Measurements from ENCODE around the gene SLC2A1.
"Not testable (repeated sequence)": the region's sequence is repeated elsewhere in the genome, so short reads cannot be mapped to it uniquely, and the experiment has no call there.

SLC2A1 gene

DNA sequence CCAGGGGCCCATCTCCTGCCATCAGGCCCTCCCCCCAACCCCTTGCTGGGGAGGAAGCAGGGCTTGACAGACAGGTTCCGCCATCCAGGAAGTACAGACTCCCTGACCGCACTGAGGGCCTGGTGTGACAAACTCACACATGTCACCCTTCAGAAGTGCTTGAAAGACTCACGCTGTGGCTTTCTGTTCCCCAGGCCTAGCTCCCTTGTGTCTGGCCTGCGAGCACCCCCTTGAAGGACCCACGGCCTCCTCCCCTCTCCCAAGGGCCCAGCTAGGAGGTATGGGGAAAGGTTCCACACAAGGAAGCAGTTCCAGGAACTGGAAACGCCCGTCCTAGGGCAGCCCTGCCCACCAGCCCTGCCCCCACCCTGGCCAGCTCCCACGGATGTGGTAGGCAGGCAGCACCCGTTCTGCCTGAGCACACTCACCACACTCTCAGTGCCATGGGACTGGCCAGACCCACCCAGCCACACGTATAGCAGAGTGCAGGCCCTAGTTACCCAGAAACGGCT, 26.7 kb downstream of the SLC2A1 start:
- no peak for FAIRE-seq
- DNase-seq (ENCODE audit: insufficient read length, low spot score), result no peak

DNA sequence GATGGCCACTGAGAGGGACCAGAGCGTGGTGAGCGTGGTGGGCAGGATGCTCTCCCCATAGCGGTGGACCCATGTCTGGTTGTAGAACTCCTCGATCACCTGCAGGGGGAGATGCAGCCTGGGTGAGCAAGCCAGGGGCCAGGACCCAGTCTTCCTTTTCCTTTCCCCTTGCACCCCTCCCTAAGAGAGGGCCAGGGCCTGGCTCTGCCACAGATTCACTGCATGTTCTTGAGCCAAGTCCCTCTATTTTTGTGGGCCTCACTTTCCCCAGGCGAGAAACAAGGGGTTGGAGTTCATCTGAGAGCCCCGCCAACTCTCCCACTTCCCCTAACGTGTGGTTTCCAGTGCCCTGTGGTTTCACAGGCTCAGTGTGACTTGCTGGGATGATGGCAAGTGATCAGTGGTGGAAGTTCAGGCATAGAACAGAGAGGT, 27.5 kb downstream of the SLC2A1 start:
- FAIRE-seq, result no peak
- peak; percentile 51 for DNase-seq (ENCODE audit: insufficient read length, low spot score)

DNA sequence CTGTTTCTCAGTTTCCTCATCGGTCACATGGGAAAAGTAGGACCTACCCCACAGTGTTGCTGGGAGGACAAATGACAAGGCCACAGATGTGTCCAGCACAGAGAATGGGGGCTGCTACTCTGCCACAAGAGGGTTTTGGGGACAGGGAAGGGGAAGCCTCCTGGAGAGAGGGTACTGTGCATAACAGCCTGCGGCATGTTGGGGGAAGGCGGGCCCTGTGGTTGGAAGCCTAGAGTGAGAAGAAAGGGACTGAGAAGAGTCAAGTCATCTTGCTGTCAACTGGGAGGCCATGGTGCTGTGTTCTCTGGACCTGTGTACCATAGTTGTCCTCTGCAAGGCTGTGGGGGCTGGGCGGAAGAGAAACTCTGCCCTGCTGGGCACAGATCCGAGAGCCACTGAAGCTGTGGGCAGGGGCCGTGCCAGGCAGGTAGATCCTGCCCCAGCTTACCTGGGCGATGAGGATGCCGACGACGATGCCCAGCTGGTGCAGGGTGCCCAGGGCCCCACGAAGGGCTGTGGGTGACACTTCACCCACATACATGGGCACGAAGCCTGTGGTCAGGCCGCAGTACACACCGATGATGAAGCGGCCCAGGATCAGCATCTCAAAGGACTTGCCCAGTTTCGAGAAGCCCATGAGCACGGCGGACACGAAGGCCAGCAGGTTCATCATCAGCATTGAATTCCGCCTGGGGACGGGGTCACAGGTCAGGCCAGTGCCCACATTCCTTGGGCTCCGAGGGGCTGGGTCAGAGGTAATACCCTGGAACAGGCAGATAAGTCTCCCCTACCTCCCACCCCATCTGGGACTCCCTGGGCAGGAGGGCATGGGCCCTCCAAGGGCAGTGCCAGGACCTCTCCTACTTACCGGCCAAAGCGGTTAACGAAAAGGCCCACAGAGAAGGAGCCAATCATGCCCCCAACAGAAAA, 28.2 kb downstream of the SLC2A1 start:
- no peak for FAIRE-seq
- no peak for DNase-seq (ENCODE audit: insufficient read length, low spot score)

DNA sequence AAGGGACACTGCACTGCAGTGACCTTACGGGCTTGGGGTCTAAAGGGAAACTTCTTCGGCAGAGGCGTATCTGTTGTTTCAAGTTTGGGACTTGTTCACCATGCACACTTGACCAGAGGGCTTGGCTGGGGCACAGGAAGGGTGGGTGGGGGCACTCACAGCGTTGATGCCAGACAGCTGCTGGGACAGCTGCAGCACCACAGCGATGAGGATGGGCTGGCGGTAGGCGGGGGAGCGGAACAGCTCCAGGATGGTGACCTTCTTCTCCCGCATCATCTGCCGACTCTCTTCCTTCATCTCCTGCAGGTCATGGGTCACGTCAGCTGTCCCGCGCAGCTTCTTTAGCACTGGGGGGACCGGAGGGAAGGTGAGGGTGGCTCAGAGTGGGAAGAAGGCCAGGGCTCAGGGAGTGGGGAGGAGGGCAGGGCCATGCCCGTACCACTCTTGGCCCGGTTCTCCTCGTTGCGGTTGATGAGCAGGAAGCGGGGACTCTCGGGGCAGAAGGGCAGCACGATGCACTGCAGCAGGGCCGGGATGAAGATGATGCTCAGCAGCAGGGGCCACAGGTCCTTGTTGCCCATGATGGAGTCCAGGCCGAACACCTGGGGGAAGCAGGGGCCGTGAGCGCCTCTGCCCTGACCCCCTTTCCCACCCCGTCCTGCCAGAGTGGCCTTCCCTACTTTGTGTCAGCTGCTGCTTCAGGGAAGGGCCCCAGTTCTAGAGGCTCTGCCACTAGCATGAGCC, 29.1 kb downstream of the SLC2A1 start:
- no peak for DNase-seq (ENCODE audit: insufficient read length, low spot score)
- no peak for FAIRE-seq

DNA sequence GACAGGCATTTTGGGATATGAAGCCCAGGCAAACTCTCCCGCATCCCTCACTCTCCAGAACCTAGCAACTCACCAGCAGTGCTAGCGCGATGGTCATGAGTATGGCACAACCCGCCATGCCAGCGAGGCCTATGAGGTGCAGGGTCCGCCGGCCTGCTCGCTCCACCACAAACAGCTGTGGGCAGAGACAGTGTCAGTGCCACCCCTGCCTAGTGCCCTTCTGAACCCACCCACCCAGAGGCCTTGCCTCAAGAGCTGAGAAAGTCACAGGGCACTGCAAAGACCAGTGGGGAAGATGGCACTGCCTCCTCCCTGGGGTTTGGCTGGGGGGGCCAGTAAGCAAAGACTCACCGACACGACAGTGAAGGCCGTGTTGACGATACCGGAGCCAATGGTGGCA, 29.8 kb downstream of the SLC2A1 start:
- DNase-seq (ENCODE audit: insufficient read length, low spot score) (no peak), FAIRE-seq (no peak)

DNA sequence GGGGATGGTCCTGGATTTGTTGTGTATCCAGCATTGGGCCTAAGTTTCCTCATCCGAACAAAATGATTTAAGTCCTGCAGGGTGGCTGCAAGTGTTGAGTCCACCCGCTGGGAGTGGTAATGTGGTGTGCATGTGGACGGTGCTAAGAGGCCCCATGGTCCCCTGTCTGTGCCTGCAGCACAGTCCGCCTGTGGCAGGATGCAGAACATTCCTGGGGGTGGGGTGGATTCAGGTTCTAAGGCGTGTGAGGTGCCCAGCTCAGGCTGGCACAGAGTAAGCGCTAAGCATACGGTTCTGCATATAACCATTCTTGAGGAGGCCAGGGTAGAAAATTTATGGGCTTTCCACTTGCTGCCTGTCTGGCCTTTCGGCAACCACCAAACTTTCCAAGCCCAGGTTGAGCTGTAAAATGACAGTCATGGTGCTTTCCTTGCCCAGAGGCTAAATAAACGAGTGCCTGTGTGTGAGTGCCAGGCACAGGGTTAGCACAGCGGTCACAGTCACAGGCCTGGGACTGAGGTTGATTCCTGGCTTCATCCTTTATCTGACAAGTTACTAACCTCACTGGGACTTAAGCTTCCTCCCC, 30.7 kb downstream of the SLC2A1 start:
- DNase-seq (ENCODE audit: insufficient read length, low spot score), result no peak
- FAIRE-seq, result no peak

DNA sequence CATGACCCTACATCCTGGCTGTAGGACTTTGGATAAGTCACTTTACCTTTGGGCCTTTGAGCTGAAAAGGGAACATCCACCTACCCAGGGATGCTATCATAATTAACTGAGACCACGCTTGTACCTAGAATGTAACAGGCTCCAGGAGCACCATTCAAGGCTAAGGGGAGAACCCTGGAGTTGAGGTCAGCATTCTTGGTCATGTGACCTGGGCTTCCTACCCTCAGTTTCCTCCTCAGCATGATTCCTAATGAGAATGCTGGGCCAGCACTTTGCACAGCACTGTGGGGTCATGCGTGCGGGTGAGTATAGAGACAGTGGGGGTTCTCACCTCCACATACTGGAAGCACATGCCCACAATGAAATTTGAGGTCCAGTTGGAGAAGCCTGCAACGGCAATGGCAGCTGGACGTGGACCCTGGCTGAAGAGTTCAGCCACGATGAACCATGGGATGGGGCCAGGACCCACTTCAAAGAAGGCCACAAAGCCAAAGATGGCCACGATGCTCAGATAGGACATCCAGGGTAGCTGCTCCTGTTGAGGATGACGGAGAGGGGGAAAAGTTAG, 31.3 kb downstream of the SLC2A1 start:
- FAIRE-seq, result no peak
- DNase-seq (ENCODE audit: insufficient read length, low spot score), result no peak

DNA sequence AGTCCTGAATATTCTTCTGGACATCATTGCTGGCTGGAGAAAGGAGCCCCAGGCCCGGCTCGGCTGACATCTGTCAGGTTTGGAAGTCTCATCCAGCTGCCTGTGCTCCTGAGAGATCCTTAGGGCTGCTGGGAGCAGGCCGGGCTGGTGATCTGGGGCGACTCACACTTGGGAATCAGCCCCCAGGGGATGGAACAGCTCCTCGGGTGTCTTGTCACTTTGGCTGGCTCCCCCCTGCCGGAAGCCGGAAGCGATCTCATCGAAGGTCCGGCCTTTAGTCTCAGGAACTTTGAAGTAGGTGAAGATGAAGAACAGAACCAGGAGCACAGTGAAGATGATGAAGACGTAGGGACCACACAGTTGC, 31.8 kb downstream of the SLC2A1 start:
- DNase-seq (ENCODE audit: insufficient read length, low spot score) (no peak), FAIRE-seq (no peak)

DNA sequence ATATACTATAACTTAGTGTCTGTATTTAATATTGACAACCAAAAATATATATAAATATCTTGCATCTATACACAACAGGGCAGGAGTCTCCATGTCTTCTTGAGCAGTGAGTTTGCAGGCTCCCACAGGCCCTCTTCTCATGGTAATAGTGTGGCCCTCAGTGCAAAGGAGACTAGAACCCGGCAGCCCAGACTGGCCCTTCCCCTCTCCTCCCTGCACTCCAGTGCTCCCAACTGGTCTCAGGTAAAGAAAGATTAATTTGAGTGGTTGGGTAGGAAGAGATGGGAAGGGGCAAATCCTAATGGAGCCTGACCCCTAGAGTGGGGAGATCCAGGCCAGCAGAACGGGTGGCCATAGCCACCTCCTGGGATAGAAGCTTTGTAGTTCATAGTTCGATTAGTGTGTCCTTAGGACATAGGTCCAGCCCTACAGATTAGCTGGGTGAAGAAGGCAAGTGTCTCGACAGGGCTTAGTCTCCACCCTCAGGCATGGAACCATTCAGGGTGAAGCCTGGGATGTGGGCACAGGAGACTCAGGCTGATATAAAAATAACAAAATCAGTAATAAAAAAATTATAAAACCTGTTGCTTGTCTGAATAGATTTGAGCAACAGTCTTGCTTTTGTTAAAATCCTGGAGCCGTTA, 32.3 kb downstream of the SLC2A1 start:
- no peak for DNase-seq (ENCODE audit: insufficient read length, low spot score)
- FAIRE-seq, result no peak

DNA sequence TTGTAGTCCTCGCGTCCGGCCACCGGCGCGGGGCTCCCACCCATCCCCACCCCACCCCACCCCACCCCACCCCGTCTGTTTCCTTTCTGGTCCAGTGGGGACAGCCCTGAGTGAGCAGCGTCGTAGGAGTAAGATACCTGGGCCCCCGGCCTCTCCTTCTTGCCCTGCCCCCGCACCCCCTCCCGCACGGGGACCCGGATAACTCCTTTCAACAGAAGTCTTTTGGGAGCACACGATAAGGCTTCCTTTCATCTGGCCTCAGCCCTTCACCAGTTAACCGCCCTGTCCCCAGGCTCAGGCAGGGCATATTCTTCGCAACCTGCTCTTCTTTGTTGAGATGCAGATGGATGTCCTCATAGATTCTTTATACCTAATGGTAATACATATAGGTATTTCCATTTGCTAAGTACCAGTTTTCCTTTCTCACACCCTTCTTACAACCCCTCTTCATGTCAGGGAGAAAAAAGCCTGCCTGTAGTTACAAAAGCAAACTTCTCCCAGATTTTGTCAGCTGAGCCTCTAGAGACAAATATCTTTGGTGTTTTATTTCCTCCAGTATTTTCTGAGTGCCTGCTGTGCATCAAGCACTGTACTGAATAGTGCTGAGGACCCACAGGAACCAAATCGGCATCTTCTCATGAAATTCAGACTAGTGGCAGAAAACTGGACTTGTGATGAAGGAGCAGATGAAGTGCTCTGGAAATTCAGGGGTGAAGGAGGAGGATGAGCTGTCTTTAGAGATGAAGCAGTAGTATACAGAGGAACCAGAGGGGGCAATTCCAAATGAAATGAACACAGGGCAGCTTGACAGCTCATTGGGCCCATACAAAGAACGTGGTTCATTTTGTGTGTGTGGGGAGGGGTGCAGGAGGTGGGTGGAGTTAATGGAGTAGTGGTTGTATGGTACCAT, 33.6 kb downstream of the SLC2A1 start:
- FAIRE-seq (no peak), DNase-seq (ENCODE audit: insufficient read length, low spot score) (no peak)

DNA sequence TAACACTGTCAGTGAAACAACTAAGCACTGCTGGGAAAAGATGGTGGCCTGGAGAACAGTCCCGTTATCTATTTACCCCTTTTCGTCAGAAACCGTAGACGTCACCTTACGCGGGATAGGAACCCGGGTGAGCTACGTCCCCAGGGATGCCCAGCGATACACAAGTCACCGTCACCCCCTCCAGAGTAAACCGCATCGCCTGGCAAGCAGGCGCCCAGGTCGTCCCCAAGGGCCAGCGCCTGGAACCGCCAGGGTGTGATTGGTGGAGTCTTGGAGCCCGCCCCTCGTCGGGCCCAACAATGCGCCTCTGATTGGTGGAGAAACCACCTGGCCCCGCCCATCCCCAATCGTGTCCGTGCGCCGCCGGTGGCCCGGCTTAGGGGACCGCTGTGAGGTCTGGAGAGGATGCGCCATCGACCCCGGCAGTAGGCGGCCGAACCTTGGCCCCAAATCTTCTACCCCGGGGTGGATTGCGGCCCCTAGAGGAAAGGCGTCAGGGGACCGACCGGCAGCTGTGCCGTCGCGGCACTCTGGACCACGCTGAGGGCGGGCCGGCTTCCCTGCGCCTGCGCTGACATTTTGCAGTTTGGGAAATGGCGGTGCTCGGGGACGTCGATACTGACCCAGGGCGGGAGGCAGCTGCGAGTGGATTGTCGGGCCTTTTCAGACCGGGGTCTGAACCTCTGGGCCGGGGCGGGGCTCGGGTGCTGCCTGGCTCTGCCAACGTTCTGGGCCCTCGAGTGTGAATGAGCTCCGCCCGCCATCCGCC, 34.4 kb downstream of the SLC2A1 start:
- DNase-seq (ENCODE audit: insufficient read length, low spot score) (peak; percentile 84), FAIRE-seq (no peak)

DNA sequence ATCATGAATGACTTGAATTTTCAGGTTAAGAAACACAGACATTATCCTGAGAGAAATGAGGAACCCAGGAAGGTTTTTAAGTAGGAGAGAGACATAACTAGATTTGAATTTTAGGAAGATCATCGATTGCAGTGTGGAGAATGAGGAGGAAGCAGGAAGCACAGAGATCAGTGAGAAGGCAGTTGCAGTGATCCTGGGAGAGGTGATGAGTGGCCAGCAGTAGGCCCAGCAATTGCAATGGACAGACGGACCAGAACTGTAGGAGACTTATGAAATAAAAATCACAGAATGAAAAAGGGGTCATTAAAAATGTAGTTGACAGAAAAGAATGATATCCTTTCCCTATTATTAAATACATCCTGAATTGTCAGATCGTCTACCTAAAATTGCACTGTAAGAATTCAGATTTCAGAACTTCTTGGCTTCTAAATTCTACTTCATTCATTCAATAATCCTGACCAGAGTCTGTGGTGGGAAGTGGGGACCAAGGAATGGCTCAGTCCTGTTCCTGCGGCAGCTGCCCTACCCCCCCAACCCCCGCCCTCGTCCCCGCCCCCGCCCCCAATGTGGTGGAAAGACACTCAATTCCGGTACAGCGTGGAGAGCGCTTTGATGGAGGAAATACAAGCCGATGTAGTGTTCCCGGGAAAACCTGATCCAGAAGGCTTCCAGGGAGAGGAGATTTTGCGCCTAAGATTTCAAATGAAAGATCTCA, 35.1 kb downstream of the SLC2A1 start:
- peak; percentile 21 for DNase-seq (ENCODE audit: insufficient read length, low spot score)
- no peak for FAIRE-seq

DNA sequence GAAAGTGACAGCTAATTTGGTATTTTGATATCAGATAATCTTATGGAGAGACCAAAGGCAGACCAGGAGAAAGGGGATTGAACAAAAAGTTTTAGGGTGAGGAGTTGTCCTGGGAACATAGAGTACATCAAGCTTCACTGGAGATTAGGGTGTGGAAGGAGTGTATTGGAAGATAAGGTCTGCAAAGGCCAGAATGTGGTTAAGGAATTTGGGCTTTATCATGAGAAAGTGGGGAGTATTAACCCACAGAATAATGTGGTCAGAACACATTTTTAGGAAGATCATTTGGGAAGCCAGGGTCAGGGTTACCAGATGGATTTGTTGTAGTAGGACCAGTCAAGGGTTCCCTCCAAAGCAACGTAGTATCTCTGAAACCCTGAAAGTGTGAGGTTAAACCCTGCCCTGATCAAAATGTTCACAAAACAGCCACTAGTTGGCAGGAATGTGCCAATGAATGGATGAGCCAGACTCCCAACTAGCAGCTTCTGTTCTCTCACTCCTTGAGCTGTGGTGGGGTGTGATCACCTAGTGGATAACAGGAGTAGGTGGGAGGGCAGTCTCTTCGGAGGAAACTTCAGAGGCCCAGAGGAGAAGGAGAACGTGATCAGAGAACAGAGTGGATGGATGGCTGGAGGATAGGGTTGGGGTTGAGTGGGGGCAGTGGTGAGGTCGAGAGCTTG, 35.8 kb downstream of the SLC2A1 start:
- DNase-seq (ENCODE audit: insufficient read length, low spot score), result peak; percentile 75
- no peak for FAIRE-seq

DNA sequence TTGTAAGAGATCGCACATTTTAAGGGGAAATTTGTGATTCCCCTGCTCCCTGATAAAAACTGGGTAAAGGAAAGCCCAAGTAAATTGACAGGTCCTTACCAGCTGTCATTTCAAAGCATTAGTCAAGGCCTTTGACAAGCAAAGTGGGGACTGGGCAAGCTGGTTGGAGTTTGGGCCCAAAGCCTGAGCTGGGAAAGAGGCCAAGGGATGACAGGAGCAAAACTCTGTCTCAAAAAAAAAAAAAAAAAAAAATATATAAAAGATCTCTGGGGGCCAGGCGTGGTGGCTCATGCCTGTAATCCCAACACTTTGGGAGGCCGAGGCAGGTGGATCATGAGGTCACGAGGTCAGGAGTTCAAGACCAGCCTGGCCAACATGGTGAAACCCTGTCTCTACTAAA, 36.9 kb downstream of the SLC2A1 start:
- DNase-seq (ENCODE audit: insufficient read length, low spot score) (no peak), FAIRE-seq (no peak)

DNA sequence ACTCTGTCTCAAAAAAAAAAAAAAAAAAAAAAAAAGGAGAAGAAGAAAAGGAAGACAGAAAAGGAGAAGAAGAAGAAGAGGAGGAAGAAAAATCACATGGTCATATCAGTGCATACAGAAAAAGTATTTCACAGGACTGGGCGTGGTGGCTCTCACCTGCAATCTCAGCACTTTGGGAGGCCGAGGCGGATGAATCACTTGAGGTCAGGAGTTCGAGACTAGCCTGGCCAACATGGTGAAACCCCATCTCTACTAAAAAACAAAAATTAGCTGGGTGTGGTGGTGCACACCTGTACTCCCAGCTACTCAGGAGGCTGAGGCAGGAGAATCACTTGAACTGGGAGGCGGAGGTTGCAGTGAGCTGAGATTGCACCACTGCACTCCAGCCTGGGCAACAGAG, 39.0 kb downstream of the SLC2A1 start:
- not testable (repeated sequence) for FAIRE-seq; DNase-seq (ENCODE audit: insufficient read length, low spot score)

DNA sequence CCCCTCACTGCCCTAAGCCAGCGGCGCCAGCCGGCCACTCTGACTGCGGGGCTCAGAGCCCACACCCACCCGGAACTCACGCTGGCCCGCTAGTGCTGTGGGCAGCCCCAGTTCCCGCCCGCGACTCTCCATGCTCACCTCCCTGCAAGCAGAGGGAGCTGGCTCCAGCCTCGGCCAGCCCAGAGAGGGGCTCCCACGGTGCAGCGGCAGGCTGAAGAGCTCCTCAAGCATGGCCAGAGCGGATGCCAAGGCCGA, 41.5 kb downstream of the SLC2A1 start:
- DNase-seq (ENCODE audit: insufficient read length, low spot score) (no peak), FAIRE-seq (no peak)

DNA sequence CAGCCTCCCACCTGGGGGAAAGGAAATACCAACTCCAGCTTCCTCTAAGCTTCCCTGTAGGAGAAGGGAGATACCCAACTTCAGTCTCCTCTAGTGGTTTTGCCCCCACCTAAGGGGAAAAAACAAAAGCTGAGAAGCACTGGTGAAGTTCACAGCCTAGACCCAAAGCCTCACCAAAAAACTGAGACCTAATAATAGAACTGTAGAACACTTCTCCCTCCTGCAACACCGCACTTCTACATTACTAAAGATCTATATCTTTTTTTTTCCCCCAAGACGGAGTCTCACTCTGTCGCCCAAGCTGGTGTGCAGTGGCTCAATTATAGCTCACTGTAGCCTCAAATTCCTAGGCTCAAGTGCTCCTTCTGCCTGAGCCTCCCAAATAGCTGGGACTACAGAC, 43.2 kb downstream of the SLC2A1 start:
- FAIRE-seq, result no peak
- DNase-seq (ENCODE audit: insufficient read length, low spot score), result no peak

DNA sequence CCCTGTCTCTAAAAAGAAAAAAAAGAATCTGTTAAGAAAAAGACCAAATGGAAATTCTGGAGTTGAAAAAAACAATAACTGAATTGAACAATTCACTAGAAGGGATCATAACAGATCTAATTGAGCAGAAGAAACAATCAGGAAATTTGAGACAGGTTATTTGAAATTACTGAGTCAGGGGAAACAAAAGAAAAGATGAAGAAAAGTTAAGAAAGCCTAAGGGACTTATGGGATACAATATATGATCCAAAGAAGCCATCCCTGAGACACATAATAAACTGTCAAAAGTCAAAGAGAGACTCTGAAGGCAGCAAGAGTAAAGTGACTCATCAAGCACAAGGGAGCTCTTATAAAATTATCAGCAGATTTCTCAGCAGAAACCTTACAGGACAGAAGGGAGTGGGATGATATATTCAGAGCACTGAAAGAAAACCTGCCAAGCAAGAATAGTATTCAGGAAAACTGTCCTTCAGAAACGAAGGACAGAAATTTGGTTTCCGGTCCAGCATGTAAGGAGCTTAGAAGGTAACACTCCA, 44.5 kb downstream of the SLC2A1 start:
- FAIRE-seq (no peak), DNase-seq (ENCODE audit: insufficient read length, low spot score) (no peak)

Data from HTR-8/SVneo (cell line).